Activated CD4-positive, alpha-beta memory T cell treated with anti-CD3 and anti-CD28 coated beads for 36 hours (primary cell): ENCODE measurements around the gene CENPV. TPM values are rescaled to one million over a fixed set of nuclear protein-coding genes. Genes with fewer than 3 reads are reported as not detected.
"Not testable (repeated sequence)": the region's sequence is repeated elsewhere in the genome, so short reads cannot be mapped to it uniquely, and the experiment has no call there.

Source experiments
- CTCF ChIA-PET: fragments of 350-600 bp; sonication (Branson Sonifier 250); formaldehyde crosslinking; loops from one replicate; lab custom pipeline; 2021; ENCODE audit warnings: antibody characterized with exemption, inconsistent platforms; lab: Charles Lee
- POLR2A ChIA-PET: fragments of 350-600 bp; sonication (Branson Sonifier 250); formaldehyde crosslinking; loops from one replicate; lab custom pipeline; 2021; ENCODE audit warnings: antibody characterized with exemption; lab: Charles Lee
- DNase-seq: peaks from one replicate; pipeline ENCODE4 v3.0.0-alpha.2; 2020
- H3K27ac Mint-ChIP-seq: one replicate; pipeline ENCODE4 v1.8.0; 2021; ENCODE audit warnings: mixed read lengths
- H3K27me3 Mint-ChIP-seq: one replicate; pipeline ENCODE4 v1.8.0; 2021; ENCODE audit warnings: mixed read lengths
- H3K36me3 Mint-ChIP-seq: one replicate; pipeline ENCODE4 v1.8.0; 2021; ENCODE audit warnings: mixed read lengths
- H3K4me1 Mint-ChIP-seq: one replicate; pipeline ENCODE4 v1.8.0; 2021; ENCODE audit warnings: low read depth, mixed read lengths
- H3K4me3 Mint-ChIP-seq: one replicate; pipeline ENCODE4 v1.8.0; 2021; ENCODE audit warnings: mild to moderate bottlenecking, mixed read lengths
- H3K9me3 Mint-ChIP-seq: one replicate; pipeline ENCODE4 v1.8.0; 2021; ENCODE audit warnings: mixed read lengths
- intact Hi-C: fragments of 100-400 bp; cut with micrococcal nuclease; formaldehyde crosslinking; loops from one replicate; pipeline ENCODE4 v1.15.1; 2023
- total RNA-seq, 2 experiments: library from RNA; stranded (reverse); gene quantifications; one replicate each; pipeline ENCODE4 v1.2.3, GENCODE V29; 2021

Gene CENPV
- total RNA-seq, 2 experiments from 2014 or later, result 43.0 to 44.2 TPM

- H3K27ac Mint-ChIP-seq, result no peak overlapping the region
- peaks cover 14% of the 10 kb centered on the region for H3K36me3 Mint-ChIP-seq
- CTCF ChIA-PET, result no interaction called here
- intact Hi-C loops, result no loop called here
- peaks cover 8% of the 10 kb centered on the region for H3K4me1 Mint-ChIP-seq
- no peak for DNase-seq
- POLR2A ChIA-PET, result no interaction called here
- no peaks in the 10 kb centered on the region for H3K27me3 Mint-ChIP-seq
- H3K4me3 Mint-ChIP-seq, result no peak overlapping the region
- H3K9me3 Mint-ChIP-seq, result no peaks in the 10 kb centered on the region
Measured at GRCh38 chr17:16306211-16306610, 47.1 kb downstream of the CENPV start.

DNA sequence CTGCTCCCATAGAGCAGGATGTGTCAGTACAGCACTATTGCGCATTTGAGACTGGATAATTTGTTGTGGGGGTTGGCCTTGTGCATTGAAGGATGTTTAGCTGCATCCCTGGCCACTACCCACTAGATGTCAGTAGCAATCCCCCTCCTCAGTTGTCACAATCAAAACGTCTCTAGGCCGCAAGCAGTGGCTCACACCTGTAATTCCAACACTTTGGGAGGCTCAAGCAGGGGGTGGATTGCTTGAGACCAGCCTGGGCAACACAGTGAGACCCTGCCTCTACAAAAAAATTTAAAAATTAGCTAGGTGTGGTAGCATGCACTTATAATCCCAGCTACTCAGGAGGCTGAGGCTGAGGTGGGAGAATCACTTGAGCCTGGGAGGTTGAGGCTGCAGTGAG is 48.4 kb downstream of the CENPV start:
- Mint-ChIP-seq H3K9me3 (no peaks in the 10 kb centered on the region), H3K27ac (no peak overlapping the region), H3K36me3 (peaks cover 11% of the 10 kb centered on the region), H3K4me3 (no peak overlapping the region), H3K27me3 (no peaks in the 10 kb centered on the region), H3K4me1 (no peaks in the 10 kb centered on the region)
- ChIA-PET CTCF (interaction anchor here (0.7 to 1.4 kb wide), 5 partner anchors 9 to 233 kb away, joined by 3 to 5 read pairs (median 3); no protein-coding TSS in a partner anchor), POLR2A (no interaction called here)
- intact Hi-C loops, result no loop called here
- peak; percentile 9 for DNase-seq

GRCh38 chr17:16302856-16303255 is 50.4 kb downstream of the CENPV start:
- peaks cover 10% of the 10 kb centered on the region for H3K36me3 Mint-ChIP-seq
- no peak overlapping the region for H3K4me3 Mint-ChIP-seq
- H3K9me3 Mint-ChIP-seq, result no peaks in the 10 kb centered on the region
- no peaks in the 10 kb centered on the region for H3K27me3 Mint-ChIP-seq
- CTCF ChIA-PET, result interaction anchor here (1.0 kb wide), 1 partner anchor 55 kb away, joined by 3 read pairs; no protein-coding TSS in a partner anchor
- intact Hi-C loops, result no loop called here
- no peak overlapping the region for H3K27ac Mint-ChIP-seq
- DNase-seq, result no peak
- H3K4me1 Mint-ChIP-seq, result peaks cover 6% of the 10 kb centered on the region
- POLR2A ChIA-PET, result interaction anchor here (0.6 kb wide), 1 partner anchor 51 kb away, joined by 6 read pairs; no protein-coding TSS in a partner anchor

DNA sequence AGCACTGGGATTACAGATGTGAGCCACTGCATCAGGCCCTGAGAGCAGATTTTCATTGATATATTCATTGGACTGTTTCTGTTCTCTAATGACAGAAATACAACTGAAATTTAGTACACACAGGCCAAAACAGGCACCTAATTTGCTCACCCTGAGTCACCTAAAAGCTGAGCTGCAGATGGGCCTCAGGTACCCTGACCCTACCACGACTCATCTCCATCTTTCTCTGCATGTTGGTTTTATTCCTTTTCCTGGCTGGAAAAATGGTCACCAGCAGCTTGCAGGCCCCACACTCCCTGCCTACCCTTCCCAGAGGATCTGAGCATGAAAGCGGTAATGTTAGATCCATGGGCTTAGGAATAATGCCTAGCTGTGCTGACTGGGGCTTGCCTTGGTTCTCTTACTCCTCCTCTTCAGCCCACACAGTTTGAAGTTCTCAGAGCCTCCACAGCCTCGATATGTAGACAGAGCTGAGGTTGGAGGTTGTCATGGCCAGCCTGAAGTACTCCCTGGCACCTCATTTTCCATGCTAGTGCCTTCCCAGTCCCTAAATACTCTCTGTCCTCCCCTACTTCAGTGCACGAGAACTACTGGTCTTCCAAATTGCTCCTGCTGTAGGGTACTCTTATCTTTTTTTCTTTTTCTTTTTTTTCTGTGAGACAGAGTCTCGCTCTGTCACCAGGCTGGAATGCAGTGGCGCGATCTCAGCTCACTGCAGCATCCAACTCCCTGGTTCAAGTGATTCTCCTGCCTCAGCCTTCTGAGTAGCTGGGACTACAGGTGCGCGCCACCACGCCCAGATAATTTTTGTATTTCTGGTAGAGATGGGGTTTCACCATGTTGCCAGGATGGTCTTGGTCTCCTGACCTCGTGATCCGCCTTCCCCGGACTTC is 51.1 kb downstream of the CENPV start:
- no peak overlapping the region for H3K27ac Mint-ChIP-seq
- no peak overlapping the region for H3K4me3 Mint-ChIP-seq
- no peaks in the 10 kb centered on the region for H3K27me3 Mint-ChIP-seq
- peaks cover 10% of the 10 kb centered on the region for H3K36me3 Mint-ChIP-seq
- peaks cover 11% of the 10 kb centered on the region for H3K4me1 Mint-ChIP-seq
- no peaks in the 10 kb centered on the region for H3K9me3 Mint-ChIP-seq
- DNase-seq, result no peak
- intact Hi-C loops, result no loop called here
- CTCF ChIA-PET, result interaction anchor here (0.9 to 1.0 kb wide), 2 partner anchors 55 to 62 kb away, joined by 3 to 4 read pairs; no protein-coding TSS in a partner anchor
- POLR2A ChIA-PET, result no interaction called here

- no peak for DNase-seq
- Mint-ChIP-seq H3K36me3 (peaks cover 10% of the 10 kb centered on the region), H3K27me3 (no peaks in the 10 kb centered on the region), H3K9me3 (no peaks in the 10 kb centered on the region), H3K4me3 (no peak overlapping the region), H3K4me1 (peaks cover 15% of the 10 kb centered on the region), H3K27ac (no peak overlapping the region)
- intact Hi-C loops, result no loop called here
- ChIA-PET POLR2A (no interaction called here), CTCF (interaction anchor here (1.3 to 1.5 kb wide), 2 partner anchors 13 to 221 kb away, joined by 3 to 4 read pairs; no protein-coding TSS in a partner anchor)
Measured at GRCh38 chr17:16300554-16300953, 52.7 kb downstream of the CENPV start.

- peaks cover 16% of the 10 kb centered on the region for H3K4me1 Mint-ChIP-seq
- ChIA-PET CTCF (interaction anchor here (0.9 kb wide), 1 partner anchor 65 kb away, joined by 4 read pairs; no protein-coding TSS in a partner anchor), POLR2A (no interaction called here)
- intact Hi-C loops, result no loop called here
- H3K4me3 Mint-ChIP-seq, result no peak overlapping the region
- no peaks in the 10 kb centered on the region for H3K9me3 Mint-ChIP-seq
- no peak overlapping the region for H3K27ac Mint-ChIP-seq
- peaks cover 10% of the 10 kb centered on the region for H3K36me3 Mint-ChIP-seq
- no peaks in the 10 kb centered on the region for H3K27me3 Mint-ChIP-seq
- no peak for DNase-seq
Measured at GRCh38 chr17:16298140-16298662, 55.1 kb downstream of the CENPV start.

DNA sequence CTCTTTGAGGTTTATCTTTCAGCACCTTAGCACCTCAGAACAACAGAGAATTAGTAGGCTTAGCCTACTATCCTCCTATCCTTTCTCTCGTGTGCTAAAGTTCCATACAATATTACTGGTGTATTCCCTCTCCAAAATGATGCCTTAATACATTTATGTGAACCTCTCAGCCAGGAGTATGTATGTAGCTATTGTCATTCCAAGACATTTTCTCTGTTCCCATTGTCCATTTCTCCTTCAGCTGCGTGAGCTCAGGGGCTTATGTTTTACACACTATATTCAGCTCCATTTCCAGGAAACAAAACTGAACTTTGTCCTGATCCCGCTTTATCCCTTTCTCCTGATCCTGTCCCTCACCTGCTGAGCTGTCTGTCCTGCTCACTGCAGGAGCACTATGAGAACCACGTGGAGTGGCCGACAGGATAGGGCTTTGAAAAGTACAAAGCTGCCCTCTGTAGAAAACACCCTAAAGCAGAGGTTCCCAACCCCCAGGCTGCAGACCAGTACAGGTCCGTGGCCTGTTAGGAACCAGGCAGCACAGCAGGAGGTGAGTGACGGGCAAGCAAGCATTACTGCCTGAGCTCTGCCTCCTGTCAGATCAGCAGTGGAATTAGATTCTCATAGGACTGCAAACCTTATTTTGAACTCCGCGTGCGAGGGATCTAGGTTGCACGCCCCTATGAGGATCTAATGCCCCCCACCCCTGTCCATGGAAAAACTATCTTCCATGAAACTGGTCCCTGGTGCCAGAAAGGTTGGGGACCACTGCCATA is 55.7 kb downstream of the CENPV start:
- DNase-seq, result no peak
- intact Hi-C loops, result no loop called here
- ChIA-PET POLR2A (no interaction called here), CTCF (interaction anchor here (0.9 kb wide), 1 partner anchor 66 kb away, joined by 4 read pairs; no protein-coding TSS in a partner anchor)
- Mint-ChIP-seq H3K36me3 (peaks cover 7% of the 10 kb centered on the region), H3K4me3 (no peak overlapping the region), H3K27me3 (no peaks in the 10 kb centered on the region), H3K27ac (no peak overlapping the region), H3K9me3 (no peaks in the 10 kb centered on the region), H3K4me1 (peaks cover 16% of the 10 kb centered on the region)

DNA sequence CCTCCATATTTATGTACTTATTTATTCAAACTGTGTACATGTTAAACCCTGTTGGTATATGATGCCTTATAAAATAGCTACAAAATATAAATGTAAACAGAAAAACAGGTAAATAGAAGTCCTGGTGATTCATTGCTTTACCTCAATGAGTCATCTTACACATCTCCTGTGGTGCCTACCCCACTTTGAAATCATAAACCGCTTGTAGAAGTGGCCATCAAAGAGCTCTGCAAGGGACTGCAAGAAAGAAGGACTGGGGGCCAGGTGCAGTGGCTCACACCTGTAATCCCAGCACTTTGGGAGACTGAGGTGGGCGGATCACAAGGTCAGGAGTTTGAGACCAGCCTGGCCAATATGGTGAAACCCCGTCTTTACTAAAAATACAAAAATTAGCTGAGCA is 57.2 kb downstream of the CENPV start:
- H3K4me1 Mint-ChIP-seq, result peaks cover 16% of the 10 kb centered on the region
- H3K27ac Mint-ChIP-seq, POLR2A ChIA-PET, H3K27me3 Mint-ChIP-seq, H3K4me3 Mint-ChIP-seq, H3K9me3 Mint-ChIP-seq, DNase-seq, H3K36me3 Mint-ChIP-seq, intact Hi-C loops: not testable (repeated sequence)
- CTCF ChIA-PET, result interaction anchor here (0.6 to 1.2 kb wide), 3 partner anchors 9 to 107 kb away, joined by 3 read pairs; no protein-coding TSS in a partner anchor

DNA sequence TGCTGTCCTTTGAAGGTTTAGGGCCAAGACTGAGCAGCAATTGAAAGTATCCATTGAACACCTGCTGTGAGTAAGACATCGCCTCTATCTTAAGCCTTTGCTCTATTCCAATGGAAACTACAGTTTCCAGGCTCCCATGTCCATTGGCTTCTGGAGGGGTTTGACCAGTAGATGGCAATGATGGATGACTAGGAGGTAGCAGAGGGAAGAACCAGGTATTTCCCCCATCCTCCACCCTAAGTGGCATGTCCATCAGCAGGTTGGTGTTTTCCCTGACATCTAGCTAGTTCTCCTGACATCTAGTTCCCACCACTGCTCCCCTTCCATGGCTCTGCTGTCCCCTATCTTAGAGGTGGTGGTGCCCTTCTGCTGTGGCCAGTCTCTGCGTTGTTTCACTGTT is 58.7 kb downstream of the CENPV start:
- H3K9me3 Mint-ChIP-seq, result no peaks in the 10 kb centered on the region
- H3K4me1 Mint-ChIP-seq, result peaks cover 16% of the 10 kb centered on the region
- intact Hi-C loops, result no loop called here
- no peak overlapping the region for H3K27ac Mint-ChIP-seq
- CTCF ChIA-PET, result no interaction called here
- POLR2A ChIA-PET, result no interaction called here
- no peak overlapping the region for H3K4me3 Mint-ChIP-seq
- H3K27me3 Mint-ChIP-seq, result no peaks in the 10 kb centered on the region
- no peak for DNase-seq
- H3K36me3 Mint-ChIP-seq, result no peaks in the 10 kb centered on the region

- intact Hi-C loops, result no loop called here
- Mint-ChIP-seq H3K36me3 (no peaks in the 10 kb centered on the region), H3K4me1 (peaks cover 21% of the 10 kb centered on the region), H3K9me3 (no peaks in the 10 kb centered on the region), H3K27ac (no peak overlapping the region), H3K27me3 (no peaks in the 10 kb centered on the region), H3K4me3 (no peak overlapping the region)
- ChIA-PET CTCF (interaction anchor here (0.6 kb wide), 1 partner anchor 11 kb away, joined by 3 read pairs; no protein-coding TSS in a partner anchor), POLR2A (no interaction called here)
- no peak for DNase-seq
Measured at GRCh38 chr17:16293931-16294330, 59.3 kb downstream of the CENPV start.
